Stimulated activated CD8-positive, alpha-beta memory T cell treated with anti-CD3 and anti-CD28 coated beads, Interleukin-7, amount 100 ng/mL, for 48 hours (primary cell): ENCODE measurements around the gene C12orf50.
"Not testable (repeated sequence)": the region's sequence is repeated elsewhere in the genome, so short reads cannot be mapped to it uniquely, and the experiment has no call there.

Source experiments
- DNase-seq, 2 donors: peaks; one replicate each; pipeline ENCODE4 v3.0.0-alpha.2; 2020; ENCODE audit warnings: low read depth in 1 of 2; ENCODE audit errors: extremely low read depth in 1 of 2

C12orf50 gene

DNA sequence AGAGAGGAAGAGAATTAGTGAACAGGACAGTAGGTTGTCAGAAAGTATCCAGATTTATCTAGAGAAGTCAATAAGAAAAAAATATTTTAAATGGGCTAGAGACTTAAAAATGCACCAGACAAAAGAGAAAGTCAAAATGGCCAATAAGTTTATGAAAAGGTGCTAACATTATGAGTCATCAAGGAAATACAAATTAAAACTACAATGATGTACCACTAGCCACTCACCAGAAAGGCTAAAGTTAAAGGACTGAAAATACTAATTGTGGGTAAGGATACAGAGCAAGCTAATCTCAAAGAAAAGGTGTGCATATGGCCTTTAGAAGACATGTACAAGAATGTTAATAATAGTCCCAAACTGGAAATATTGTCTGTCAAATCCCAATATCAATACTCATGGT lies 37.7 kb downstream of the C12orf50 start:
- DNase-seq, result no peak

DNA sequence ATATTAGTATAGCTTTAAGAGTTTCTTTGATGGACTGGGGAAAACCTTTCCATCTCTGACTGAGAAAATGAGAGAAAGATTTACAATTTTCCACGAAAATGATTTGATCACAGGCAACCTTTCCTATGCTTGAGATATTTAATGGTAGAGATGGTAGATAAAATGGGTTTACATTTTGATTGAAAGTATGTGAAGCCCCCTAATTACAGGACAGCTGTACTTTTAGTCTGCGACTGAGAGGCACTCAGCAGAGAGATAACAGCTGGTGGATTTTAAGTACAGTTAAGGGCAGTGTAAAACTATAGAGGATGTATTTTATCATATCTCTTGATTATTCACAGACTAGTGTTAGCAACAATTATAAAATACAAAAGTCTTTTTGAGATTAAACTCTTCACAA lies 40.7 kb downstream of the C12orf50 start:
- no peak for DNase-seq

DNA sequence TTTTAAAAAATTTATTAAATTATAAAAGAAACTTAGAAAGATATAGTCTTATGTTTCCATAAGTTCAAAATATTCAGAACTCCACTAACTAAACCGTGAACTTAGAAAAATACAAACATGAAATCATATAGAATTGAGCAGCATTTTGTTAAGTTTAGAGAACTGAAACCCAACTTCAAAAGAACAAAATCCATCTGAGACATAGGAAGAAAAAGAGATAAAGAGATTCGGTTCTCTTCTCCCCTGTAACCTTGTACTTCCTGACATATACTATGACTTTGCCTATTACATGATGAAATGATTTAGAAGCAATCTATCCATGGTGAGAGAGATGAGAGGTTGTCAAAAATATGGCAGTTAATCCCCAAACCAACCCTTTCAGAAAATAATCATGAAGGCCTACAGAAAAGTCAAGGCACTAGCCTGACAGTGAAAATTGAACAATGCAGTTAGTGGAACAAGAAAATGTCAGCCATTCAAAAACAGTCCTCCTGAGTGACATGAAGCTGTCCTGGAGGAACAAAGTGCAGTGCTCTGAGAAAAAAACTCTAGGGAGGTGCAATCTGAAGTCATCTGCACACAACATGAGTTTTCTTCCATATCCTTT lies 44.0 kb downstream of the C12orf50 start:
- DNase-seq, result no peak

DNA sequence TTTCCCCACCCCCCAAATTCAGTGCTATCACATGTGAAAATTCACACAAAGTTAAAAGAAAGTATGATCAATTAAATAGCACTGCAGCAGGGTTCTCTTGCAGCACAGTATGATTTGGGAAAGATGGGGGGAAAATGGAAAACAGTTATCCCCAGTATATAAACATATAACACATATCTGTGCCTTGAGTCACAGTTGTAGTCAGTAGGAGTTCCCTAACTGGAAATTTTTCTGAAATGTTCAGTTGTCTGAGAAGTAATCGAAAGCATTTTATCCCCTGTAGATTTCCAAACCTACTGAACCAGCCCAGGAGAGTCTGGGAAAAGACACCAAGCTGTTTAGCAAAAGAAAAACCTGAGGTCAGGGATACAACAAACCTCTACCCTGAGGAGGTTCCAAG lies 47.0 kb downstream of the C12orf50 start:
- DNase-seq, result no peak

DNA sequence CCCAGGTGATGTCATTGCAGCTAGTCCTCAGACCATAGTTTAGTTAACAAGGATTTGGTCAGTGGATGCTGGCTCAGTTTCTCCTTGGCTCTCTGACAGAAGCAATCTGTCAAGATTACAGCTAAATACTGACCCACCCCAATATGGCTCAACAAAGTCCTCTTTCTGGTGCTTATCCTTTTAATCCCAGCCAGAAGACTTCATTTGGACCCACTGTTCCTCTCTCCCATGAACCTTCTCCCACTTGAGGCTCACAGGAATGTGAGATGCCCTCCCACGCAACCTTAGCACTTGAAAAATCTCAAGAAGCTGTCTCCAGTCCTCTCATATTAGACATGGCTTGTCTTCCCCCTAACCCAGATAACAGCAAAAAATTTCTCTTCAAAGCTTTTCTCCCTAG lies 47.7 kb downstream of the C12orf50 start:
- no peak for DNase-seq

DNA sequence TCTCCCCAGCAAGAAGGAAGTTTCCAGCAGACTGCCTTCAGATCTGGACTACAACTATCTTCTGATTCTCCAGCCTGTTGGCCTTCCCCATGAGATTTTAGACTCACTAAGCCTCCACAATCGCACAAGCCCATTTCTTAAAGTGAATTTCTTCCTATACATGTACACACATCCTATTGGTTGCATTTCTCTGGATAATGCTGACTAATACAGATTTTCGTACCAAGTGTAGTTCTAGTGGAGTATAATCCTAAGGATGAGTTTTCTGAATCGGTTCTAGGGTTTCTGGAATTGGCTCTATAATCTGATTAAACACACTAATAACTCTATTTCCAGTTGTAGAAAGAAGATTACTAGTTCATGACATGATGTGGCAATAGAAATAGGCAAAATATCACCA lies 53.3 kb downstream of the C12orf50 start:
- DNase-seq, result no peak

DNA sequence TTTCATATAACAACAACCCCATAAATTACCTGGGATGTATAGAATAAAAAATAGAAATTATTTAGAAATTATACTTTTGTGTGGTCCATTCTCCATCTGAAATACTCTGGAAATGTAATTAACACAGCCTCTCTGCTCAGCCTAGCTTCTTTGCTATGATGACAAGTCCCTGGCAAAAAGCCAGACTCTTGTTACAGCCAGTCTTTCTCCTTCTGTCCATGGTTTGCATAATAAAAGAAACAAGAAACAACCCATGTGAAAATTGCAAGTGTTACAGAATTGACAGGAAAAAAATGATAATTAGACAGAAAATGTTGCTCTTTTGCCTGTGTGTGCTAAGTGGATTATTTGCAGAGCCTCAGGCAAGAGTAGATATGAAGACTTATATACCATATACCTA lies 61.3 kb downstream of the C12orf50 start:
- DNase-seq, result no peak

DNA sequence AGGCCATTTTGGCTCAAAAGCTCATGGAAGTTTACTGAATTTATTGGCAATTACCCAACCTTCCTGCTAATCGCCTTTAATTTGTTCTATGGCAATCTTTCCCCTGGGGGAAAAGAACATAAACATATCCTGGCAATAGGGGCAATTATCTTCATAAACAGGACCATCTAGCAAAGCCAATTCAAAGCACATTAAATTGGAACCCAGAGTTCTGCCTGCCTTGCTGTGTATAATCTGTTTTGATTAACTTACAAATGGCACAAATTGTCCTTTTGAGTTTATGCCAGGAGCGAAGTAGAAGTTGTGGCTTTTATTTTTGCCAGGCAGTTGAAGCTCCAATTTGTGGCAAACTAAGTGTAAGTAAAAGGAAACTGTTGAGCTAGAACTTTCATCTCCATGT lies 68.6 kb downstream of the C12orf50 start:
- DNase-seq, result no peak

DNA sequence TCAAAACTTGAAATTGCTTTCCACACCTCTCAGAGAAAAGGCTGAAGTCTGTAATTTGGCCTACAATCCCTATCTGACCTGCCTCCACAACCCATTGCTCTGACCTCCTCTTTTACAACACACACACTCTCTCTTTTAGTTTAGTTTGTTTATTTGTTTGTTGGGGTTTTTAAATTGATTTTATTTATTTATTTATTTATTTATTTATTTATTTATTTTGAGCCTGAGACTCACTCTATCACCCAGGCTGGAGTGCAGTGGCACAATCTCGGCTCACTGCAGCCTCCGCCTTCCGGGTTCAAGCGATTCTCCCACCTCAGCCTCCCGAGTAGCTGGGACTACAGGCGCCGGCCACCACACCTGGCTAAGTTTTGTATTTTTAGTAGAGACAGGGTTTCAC lies 75.2 kb downstream of the C12orf50 start:
- not testable (repeated sequence) for DNase-seq

DNA sequence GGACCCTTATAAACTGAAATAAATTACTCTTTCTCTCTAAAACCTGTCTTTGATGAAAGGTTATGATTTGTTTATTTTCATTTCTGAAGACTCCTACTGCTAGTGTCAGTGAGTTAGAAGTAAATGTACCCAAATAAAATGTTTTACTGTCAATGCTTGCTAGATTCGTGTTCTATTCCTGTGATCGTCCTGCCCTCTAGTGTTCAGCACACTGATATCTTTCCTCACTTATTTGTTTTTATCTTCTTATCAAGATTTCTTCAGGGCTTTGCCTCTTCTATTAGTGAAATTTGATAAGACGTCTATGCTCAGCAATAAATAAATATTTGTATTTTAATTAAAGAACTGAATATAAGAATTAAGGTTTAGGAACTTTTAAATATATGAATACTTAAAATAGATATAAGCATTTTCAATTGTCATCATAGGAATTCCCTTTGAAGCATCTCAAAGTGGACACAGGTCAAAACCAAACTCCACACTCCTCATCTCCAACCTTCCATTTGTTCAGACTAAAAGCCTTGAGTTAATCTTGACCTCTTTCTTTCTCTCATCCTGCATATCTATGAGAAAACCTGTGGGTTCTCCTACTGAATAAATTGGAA lies 75.8 kb downstream of the C12orf50 start:
- no peak for DNase-seq

DNA sequence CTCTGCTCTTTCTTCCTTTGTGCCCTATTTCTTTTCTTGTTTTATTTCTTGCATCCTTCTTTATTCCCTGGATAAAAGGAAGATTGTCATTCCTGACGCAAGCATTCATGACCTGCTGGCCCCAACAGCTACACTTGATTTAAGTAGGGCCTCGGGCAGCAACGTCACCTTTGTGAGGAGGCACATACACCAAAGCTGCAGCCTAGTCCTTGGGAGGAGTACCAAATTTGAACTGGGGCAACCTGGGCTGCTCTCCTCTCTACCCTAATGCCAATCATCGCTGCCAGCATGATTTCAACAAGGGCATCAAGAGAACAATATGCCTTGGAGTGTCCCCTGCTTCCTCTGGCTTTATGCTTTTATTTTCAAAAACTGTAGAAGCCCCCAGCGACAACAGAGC lies 76.4 kb downstream of the C12orf50 start:
- no peak for DNase-seq

DNA sequence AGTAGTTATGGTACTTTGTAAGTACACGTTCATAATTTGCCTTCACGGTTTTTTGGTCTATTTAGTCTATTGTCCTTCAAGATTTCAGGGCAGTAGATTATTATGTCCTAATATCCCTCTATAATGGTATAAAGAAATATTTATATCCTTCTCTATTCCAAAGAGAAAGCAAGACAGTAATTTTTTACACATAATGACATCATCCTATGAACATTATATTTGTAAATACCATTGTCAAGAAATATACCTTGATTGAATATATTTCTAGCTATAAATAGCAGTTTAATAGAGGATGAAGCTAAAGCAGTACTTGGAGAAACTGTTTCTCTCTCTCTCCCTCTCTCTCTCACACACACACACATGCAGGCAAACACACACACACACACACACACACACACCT lies 77.0 kb downstream of the C12orf50 start:
- DNase-seq, result no peak

DNA sequence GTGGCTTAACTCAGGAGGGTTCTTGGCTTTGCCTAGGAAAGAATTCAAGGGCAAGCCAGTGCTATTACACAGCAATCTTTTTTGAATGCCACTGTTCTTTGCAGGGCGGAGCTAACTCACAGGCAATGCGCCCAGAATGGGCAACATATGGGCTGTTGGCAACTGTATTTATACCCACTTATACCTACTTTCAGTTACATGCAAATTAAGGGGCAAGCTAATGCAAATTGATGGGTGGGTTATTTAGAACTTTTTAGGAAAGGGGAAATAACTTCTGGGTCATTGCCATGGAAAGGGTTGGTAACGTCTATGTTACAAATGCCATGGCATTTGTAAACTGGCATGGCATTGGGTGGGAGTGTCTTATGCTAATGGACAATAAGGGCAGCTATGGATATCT lies 85.4 kb downstream of the C12orf50 start:
- no peak for DNase-seq

DNA sequence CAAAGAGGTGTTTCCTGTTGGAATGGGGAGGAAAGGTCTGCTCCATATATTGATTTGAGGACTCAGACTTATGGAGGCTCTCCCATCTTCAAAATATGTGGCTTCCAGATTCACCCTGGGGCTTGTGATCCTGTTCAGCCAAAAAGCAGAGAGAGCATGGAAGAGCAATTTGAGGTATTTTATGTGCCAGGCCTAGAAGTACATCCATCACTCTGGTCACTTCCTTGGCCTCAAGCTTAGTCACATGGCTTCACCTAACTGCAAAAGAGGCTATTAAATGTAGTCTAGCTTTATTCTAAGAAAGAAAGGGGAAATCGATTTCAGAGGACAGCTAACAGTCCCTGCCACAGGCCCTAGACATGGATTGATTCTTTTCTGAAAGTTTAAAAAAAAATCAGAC lies 86.2 kb downstream of the C12orf50 start:
- no peak for DNase-seq

DNA sequence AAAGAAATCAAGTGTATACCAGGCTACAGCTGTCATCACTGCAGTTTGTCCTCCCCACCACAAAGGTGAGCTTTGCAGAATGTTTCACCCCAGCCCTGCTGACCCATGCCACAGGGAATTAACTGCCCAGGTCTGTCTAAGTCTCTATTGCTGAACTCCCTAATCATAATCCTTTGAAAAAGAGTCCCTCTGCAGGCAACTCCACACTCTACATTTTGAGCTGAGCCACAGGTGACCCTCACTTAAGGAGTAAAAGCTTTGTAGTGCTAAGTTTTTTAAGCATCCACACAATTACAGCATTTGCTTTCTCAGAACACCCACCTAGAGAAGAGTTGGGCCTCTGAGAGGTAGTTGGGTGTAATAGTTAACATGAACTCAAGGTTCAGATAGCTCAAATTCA lies 90.0 kb downstream of the C12orf50 start:
- DNase-seq, result no peak

DNA sequence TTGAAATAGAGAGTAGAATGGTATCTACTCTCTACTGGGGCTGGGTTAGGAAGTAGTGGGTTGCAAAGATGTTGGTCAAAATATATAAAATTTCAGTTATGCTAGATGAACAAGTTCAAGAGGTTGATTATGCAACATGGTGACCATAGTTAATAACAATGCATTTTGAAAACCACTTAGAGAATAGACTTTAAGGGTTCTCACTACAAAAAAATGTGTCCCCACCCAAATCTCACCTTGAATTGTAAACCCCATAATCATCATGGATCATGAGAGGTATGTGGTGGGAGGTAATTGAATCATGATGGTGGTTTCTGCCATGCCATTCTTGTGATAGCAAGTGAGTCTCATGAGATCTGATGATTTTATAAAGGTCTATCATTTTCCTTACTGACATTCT lies 94.0 kb downstream of the C12orf50 start:
- no peak for DNase-seq

DNA sequence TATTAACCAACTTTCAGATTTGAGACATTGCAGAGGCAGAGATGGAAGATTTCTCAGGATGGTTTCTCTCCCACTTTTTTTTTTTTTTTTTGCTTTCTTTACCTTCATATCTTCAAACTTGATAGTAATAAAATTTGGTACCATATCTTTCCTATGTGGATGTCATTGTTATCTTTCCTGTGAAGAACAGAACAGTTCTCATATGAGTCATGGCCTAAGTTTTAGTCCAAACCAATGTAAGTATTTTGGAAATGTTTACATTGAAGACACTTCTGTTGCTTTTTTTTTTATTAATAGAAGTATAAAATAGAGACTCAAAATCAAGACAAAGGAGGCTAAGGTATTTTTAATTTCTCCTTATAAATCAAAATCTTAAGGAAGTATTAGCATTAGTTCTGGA lies 95.2 kb downstream of the C12orf50 start:
- DNase-seq, result no peak

DNA sequence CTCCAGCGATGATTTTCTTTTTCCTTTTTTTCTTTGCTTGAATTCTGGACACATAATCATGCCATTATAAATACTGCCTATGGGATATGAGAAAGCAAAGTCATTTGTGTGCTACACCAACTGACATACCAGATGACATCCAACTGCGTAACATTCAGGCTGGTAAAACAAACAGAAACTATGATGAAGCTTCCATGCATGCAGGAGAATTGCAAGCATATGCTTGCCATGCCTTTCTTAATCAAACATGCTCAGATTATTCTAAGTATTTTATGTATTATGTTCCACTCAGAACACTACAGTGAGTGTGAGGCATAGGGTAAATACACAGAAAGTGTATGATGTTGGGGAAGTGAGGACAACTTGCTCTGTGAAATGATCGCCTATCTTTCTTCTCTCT lies 97.4 kb downstream of the C12orf50 start:
- no peak for DNase-seq

DNA sequence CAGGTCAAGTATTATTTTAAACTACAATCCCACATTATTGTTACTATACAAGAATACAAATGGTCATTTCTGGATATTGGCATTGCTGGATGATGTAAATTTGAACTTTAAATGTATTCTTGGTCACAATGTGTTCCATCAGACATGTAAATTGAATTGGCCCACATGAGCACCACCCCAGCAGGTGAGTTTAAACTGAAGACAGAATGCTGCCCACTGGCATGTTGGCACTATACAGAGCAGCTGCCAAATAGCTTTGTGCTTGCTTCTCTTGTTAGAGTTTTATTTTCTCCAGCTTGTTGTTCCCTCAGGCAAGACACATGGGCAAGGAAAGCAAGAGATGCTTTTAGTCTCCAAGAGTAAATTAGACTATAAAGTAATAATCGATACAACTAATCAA lies 98.6 kb downstream of the C12orf50 start:
- no peak for DNase-seq
